Measurements from ENCODE around the gene DNAH17.

Gene DNAH17

DNA sequence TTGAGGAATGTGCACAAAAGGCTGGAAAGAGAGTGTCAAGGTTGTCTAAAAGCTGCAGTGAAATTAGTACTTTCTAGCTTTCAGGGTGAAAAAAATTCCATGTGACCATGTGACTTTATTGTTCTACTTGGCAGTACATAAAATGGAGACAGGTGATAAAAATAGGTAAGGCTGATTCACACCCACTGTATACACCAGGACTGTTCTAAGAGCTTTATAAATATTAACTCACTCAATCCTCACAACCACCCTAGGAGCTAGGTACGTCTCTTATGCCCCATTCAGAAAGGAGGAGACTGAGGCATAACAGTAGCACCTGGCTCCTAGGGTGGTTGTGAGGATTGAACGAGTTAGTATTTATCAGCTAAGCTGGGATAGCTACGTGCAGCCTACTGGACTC, 28.2 kb upstream of the DNAH17 start:
- DNase-seq = no peak

DNA sequence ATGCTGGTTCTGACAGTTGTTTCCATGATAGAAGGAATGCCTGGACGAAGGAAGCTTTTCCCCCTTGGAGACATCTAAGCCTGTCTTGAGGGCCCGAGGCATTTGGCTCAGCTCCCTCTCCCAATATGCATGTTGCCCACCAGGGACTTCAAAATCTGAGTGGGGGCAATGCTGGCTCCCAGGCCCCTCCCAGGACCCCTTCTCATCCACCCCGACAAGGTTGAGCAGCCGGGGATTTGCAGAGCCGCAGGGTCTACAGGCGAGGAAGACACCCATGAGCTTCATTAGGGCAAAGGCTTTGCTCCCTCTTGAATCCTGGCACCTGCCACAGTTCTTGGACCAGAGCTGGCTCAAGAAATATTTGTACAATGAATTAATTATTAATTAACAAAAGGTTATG, 25.1 kb upstream of the DNAH17 start:
- DNase-seq = no peak

DNA sequence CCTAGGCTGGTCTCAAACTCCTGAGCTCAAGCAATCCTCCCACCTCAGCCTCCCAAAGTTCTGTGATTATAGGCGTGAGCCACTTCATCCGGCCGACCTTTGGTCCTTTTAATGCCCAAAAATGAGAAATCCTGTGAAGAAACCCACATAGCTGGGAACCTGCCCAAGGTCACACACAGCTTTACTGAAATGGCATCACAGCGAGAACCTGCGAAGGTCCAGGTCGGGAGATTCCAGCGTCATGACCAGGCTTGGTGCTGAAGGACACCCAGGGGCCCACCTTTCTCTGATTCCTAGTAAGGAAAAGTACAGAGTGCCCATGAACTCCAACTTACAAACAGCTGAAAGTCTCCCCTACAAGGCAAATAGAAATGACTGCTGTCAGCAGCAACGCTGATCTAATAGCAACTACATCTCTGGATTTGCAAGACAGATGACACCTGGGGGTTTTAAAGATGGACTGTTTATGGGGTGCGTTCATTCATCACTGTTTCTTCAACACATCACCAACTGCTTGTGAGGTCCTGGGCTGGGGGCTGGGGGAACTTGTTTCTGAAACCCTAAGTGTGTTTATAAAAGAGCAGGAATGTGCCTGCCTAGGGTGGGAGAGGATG, 24.5 kb upstream of the DNAH17 start:
- DNase-seq = no peak

DNA sequence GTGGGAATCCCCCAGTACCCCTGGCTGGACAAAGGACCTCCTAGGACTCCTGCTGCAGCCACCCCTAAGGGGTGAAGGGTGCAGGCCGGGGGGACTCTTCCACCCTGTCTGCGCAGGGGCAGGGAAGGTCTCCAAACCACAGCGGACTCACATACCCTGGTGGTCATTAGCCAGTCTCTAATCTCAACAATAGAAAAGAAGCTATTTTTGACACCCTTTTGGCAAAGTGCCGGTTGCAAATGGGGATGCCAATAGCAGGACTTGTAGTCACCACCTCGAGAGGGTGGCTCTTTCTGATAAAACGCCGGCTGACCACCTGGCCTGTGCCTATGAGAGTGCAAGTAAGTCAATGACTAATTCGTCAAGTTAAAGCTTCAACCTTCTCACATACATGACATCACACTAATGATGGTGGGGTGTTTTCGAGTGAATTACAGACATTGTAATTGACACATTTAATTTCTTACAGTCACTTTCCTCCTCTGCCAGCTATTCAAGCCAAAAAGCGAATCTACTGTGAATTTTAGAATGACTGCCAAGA, 23.1 kb upstream of the DNAH17 start:
- no peak for DNase-seq

DNA sequence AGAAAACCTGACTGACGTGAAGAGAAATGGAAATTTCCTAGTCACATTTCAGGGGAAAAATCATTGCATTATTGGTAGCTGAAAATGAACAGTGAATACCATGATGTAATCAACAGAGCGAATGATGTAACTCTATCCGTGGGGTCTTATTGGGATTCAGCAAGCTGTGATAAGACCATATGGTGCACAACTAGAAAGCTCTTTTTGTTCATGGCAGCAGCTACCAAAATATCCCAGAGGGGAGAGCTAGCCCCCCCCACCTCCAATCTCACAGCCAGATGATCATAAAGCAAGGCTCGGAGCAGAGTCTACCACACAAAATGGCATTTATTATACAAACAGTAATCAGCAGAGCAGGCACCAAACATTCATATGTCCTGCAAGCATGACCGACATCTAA, 22.2 kb upstream of the DNAH17 start:
- DNase-seq = no peak

DNA sequence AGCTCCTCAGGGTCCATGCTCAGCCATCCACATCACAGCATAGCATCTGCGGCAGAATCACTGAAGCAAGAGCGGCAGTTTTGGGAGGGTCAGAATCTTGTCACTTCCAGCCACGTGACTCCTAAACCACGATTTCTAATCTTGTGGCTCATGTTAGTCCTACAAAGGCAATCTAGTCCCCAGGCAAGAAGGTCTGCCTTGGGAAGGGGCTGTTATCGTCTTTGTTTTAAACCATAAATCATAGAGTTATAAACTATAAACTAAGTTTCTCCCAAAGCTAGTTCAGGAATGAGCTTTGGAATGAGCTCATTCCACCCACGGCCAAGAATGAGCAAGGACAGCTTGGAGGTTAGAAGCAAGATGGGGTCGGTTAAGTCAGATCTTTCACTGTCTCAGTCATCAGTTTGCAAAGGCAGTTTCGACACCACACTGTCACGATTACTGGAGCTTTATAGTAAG, 20.8 kb upstream of the DNAH17 start:
- no peak for DNase-seq

DNA sequence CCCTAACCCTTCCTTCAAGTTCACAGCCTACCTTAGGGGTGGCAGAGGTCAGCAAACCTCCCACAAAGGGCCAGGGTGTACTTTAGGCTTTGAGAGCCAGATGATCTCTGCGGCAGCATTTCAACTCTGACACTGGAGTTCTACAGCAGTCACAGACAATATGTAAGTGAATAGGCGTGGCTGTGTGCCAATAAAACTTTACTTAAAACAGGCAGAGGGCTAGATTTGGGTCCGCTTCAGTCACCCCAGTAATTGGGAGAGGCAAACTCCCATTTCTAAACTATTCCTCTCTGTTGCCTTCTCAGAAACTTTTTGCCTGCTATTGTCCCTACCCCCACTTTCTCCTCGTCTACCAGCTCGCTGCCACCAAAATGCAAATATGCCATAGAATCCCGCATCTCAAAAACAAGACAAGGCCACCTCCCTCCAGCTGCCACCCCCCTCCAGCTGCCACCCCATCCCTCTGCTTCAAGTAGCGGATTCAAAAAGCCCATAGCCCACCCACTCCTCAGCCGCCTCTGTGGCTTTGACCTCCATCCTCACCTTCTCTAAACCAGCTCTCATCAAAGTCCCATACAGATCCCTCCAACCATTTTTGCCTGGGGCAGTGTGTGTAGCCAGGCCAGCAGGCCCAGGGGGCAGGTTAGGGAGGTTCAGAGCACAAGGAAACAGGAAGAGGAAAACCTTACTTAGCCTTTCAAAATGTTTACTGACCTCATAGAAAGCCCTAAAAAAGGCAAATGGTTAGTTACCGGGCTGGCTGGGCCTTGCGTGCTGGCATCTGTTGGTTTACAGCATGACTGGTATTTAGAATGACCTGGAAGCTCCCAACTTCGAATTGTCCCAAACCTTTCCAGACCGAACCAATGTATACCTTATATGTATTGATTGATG, 19.9 kb upstream of the DNAH17 start:
- DNase-seq = no peak

DNA sequence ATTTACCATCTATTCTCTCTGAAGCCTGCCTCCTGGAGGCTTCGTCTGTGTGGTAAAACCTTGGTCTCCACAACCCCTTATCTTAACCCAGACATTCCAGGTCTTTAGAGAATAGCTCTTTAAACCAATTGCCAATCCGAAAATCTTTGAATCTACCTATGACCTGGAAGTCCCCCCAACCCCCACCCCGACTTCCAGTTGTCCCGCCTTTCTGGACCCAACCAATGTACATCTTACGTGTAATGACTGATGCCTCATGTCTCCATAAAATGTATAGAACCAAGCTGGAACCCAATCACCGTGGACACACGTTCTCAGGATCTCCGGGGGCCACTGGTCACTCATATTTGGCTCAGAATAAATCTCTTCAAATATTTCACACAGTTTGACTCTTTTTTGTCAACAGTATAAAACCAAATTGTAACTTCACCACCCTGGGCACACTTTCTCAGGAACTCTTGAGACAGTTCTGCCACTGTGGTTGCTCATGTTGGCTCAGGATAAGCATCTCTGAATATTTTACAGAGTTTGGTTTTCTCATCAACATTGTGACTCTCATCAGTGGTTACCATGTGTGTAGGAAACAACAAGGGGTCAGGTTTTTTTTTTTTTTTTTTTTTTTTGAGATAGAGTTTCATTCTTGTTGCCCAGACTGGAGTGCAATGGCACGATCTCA, 18.1 kb upstream of the DNAH17 start:
- DNase-seq = no peak

DNA sequence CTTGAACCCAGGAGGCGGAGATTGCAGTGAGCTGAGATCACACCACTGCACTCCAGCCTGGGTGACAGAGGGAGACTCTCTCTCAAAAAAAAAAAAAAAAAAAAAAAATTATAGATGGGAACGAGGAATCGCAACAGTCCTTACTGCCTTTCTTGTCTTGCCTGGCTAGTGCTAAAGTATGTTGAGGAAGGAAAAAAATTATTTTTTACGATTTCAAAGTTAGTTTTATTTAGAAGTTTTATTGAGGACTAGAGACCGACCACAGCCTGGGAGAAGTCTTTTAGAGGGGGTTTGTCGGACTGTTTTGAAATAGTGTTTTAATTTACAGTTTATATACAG, 15.8 kb upstream of the DNAH17 start:
- no peak for DNase-seq

DNA sequence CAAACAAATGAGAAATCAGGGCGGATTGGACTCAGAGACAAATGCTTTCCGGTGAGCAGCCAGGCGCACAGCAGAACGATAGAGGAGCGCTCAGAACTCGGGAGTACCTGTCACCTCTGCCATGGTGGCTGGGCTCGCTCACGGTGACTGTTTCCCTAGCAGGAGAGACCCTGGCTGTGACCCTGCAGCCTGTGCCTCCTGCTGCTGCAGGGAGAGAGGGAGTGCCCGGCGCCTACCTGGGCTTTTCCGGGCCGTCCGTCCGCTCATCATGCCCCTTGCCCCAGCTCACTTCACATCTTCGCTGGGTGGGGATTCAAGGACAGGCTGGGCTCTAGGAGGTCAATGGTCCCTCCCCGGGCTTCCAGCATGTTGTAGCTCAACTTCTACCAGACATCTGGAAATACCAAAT, 14.1 kb upstream of the DNAH17 start:
- no peak for DNase-seq

DNA sequence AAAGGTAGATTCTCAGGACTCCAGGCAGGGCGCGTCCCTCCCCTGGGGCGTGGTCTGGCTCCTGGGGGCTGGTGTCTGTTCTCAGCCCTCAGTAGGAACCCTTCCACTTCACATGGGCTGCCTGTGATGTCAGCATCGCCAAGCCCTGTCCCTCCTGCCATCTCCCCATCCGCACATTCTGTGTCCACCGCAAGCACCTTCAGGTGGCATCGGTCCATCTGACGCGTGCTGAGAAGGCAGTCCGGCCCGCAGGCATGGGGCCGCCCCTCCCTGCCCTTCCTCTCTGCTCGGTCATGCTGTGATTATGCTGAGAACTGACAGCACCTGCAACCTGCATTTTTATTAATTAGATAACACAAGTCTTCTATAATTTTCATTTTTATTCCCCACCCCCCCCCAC, 12.7 kb upstream of the DNAH17 start:
- no peak for DNase-seq

DNA sequence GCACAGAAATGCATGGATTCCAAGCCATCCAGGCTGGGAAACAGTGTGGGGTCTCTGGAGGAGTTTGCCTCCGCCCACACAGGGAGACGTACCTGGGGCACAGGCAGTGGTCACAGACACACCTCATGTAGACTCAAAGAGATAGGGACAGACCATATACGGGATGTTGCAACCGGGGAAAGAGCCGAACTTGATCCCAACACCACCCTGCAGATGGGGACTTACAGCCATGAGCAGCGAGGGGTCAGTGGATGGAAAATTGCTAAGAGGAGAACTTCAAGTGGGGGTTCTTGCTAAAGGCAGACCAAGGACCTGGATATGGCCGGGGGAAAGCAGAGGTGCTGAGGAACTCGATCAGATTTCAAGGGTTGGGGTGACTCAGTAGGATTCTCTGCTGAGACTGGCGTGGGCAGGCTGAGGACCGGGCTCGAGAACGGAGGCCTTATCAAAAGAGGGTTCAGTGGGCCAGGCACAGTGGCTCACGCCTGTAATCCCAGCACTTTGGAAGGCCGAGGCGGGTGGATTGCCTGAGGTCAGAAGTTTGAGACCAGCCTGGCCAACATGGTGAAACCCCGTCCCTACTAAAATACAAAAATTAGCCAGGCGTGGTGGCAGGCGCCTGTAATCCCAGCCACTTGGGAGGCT, 12.0 kb upstream of the DNAH17 start:
- DNase-seq = no peak

DNA sequence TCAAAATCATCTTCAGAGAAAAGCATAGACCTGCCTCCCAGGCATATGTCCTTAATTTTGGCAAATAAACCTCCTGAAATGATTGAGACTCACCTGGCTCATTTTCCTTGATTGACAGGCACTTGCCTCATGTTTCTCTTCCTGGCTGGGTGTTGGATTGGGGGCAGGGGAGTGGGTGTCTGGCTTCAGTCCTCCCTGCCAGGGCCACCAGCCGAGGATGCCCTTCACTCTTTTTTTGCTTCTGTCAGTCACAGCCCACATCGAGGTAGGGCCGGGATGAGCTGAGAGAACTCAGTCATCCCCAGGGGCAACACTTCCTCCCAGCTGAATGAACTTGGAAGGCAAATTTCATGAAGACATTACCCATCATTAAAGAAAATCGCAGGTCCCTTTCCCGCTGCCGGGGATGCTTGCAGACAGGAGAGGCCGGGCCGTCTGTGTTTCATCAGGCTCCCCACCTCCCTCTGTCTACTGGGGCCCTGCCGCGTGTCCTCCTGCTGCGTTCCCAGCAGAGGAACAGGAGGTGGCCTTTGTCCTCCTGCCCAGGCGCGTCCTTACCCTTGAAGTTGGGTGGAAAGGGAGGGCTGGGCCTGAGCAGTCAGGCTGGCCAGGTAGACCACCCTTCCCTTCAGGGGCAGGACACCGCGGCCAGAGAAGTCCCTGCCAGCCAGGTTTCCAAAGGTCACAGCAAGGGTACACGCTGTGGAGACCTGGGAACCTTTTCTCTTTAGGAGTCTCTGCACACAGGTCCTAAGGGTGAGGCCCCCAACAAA, 11.2 kb upstream of the DNAH17 start:
- no peak for DNase-seq

DNA sequence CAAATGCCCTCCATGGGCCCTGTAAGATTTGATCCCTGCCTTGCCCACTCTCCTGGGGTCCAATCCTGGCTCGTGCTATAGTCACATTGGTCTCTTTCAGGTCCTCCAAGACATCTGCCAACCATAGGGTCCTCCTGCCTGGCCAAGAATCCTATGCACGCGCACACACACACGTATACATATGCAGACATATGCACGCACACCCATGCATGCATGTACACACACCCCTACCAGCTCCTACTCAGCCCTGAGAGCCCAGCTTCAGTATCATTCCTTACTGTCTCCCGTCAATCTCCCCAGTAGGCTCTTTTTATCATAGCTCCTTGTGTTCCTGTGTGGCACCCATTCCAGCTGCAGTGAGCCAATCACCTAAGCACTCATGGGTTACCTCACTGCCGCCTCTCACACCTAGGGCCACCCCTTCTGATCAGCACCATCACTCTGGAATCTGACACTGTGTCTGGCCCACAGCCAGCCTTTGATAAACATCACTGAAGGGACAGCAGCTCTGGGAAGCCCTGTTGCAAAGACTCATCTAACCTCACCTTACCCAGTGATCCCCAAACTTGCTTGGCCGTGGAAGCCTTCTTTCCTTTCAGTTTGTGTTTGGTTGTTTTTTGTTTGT, 7.9 kb upstream of the DNAH17 start:
- DNase-seq = no peak

DNA sequence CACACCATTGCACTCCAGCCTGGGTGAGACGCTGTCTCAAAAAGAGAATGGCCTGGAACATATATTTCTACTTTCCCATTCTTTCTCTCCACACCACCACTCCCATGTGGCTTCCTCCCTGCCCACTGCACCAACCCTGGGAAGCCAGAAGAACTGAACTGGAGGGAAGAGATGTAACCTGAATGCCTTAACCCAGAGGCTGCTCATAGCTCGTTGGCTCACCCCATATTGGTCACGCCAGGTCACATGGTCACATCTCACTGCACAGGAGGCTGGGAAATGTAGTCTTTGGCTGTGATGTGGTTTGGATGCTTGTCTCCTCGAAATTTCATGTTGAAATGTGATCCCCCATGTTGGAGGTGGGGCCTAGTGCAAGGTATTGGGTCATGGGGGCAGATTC, 5.9 kb upstream of the DNAH17 start:
- DNase-seq = no peak

DNA sequence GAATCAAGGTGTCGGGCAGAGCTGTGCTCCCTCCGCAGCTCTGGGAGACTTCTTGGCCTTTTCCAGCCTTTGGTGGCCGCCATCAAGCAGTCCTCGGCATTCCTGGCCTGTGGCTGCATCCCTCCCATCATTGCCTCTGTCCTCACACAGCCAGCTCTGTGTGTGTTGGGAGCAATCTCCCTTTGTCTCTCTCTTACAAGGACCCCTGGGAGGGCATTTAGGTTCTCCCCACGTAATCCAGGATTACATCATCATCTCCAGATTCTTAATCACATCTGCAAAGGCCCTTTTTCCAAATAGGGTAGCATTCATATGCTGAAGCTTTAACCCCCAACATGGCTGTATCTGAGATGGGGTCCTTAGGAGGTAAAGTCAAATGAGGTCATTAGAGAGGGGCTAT, 4.1 kb upstream of the DNAH17 start:
- no peak for DNase-seq

DNA sequence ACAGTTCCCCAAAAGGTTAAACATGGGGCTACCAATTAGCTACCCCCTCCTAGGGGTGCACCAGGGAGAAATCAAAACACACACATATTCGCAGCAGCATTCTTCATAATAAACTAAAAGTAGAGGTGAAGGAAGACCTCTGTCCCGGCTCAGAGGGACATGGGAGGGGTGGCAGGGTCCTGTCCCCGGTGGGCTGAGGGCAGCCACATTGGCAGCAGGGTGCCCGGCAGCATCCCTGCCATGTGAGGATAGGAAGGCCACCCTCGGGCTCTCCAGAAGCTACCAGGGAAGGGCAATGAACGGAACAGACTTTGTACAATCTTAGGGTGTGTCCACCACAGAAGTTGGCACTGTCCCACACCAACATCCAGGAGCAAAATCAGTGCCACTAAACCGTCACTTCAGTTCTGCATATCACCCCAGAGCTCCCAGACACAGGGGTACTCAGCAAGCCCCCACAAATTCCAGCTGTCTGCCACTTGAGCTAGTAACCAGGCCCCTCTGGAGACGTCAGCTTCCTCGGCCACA, 3.1 kb upstream of the DNAH17 start:
- DNase-seq = no peak

DNA sequence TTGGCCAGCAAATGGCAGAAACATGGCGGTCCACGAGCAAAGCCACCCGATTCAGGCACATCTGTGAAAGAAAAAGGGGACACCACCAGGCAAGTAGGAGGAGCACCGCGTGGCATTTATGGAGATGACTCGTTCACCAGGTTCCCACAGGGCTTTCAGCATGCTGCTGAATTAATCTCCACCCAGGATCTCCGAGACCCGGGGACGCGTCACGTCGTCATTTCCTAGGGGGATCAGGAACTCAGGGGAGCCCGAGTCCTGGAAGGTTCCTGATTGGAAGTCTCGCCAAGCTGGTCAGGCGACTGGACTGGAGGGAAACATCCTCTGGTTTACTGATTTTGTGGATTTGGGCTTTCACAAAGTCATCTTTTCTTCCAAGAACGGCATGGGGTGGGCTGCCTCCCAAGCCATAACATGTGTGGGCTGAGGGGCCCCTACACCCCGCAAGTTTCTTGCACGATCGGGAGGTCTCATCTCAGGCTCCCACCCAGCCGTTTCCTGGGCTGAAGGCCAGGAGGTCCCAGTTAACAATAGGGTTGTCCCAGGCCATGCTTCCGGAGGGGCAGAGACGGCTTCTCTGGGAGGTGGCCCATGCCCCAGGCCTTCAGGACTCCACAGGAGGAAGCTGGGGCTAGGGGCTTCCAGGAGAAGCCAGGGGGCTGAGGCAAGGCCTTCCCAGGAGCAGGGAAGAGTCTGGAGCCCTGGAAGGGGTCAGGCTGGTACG, 645 bp downstream of the DNAH17 start:
- no peak for DNase-seq

DNA sequence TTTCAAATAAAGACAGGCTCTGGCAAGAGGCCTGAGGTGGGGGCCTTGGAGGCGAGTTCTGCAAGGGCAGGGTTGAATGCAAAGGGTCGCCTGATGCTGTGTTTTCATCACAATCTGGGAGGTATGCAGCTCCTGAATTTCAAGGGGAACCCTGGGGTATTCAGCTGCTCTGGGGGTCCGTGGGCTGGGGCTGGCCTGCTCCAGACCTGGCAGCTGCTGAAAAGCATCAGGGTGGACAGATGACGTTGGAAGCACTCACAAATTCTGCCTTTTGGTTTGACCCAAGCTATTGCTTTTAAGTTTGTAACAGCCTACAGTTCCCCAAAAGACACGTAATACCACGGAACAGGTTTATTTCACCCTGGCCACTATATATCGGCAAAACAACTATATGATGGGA, 1.3 kb downstream of the DNAH17 start:
- no peak for DNase-seq

DNA sequence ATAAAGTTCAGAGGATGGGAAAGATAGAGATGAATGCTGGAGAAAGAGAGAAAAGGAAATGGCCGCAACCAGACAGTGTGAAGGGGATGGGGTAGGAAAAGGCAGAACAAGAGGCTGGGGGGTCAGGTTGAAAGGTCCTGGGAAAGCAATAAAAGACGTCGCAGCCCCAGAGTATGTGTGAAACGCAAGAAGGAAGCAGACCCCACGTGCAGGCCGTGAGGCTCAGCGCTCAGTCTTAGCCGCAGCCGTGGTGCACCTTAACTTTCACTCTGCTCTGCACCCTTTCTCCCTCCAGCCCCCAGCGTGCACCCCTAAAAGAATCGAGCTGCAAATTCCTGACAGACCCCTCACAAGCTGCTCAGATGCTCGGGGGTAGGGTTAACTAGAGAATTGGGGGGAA, 1.9 kb downstream of the DNAH17 start:
- no peak for DNase-seq

DNA sequence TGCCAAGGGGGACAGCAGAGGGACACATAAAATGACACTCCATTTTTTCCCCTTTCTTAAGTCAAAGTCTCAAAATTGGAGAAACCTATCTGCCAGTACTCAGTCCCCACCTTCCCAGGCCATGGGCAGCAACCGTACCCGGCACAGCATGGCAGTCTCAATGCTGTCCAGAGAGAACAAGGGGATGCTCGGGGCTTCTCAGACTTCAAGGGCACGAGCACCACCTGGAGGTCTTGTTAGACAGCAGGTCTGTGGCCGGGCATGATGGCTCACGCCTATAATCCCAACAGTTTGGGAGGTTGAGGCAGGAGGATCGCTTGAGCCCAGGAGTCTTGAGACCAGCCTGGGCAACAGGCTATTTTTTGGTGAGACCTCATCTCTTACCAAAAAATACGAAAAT, 3.2 kb downstream of the DNAH17 start:
- no peak for DNase-seq

All from NCI-H748 treated with DMSO at 0.1 percent for 48 hours (cell line).